Rectal smooth muscle tissue (tissue), 1 donor: Measurements from ENCODE around the gene FSTL5.

Source experiments
- H3K27ac ChIP-seq: one replicate; pipeline ENCODE4 v1.7.0; 2013; ENCODE audit warnings: low read depth, low read length, inconsistent platforms
- H3K27me3 ChIP-seq: one replicate; pipeline ENCODE4 v1.7.0; 2013; ENCODE audit warnings: low read length; ENCODE audit not compliant: control insufficient read depth, insufficient read depth
- H3K36me3 ChIP-seq: one replicate; pipeline ENCODE4 v1.7.0; 2013; ENCODE audit warnings: low read length; ENCODE audit not compliant: control insufficient read depth, insufficient read depth
- H3K4me1 ChIP-seq: one replicate; pipeline ENCODE4 v1.7.0; 2013; ENCODE audit warnings: low read length; ENCODE audit not compliant: control insufficient read depth, insufficient read depth
- H3K4me3 ChIP-seq: one replicate; pipeline ENCODE4 v1.7.0; 2013; ENCODE audit warnings: low read length
- H3K9ac ChIP-seq: one replicate; pipeline ENCODE4 v1.7.0; 2013; ENCODE audit warnings: low read length

The FSTL5 gene

DNA sequence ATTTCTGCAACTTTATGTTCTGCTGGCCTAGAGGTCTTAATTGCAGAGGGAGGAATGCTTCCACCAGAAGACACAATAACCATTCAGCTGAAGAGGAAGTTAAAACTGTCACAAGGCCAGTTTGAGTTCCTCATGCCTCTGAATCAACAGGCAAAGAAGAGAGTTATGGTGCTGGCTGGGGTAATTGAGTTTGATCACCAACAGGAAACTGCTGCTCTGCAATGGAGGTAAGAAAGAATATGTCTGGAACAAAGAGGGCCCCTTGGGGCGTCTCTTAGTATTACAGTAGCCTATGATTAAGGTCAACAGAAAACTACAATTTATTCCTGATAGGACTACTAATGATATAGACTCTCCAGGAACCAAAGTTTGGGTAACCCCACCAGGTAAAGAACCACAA is 744.0 kb downstream of the FSTL5 start:
- Histone ChIP-seq H3K27me3 (no peaks in the 10 kb centered on the region), H3K4me1 (no peaks in the 10 kb centered on the region), H3K9ac (no peak overlapping the region), H3K27ac (no peak overlapping the region), H3K4me3 (no peak overlapping the region), H3K36me3 (no peaks in the 10 kb centered on the region)

DNA sequence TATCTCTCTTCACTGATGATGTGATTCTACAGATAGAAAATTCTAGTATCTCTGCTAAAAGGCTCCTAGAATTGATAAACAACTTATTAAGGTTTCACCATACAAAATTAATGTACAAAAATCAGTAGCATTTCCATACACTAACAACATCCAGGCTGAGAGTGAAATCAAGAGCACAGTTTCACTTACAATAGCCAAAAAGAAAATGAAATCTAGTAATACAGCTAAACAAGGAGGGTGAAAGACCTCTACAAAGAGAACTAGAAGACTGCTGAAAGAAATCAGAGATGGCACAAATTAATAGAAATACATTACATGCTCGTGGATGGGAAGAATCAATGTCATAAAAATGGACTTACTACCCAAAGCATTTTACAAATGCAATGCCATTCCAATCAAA is 751.9 kb downstream of the FSTL5 start:
- H3K27me3 ChIP-seq = no peaks in the 10 kb centered on the region
- H3K9ac ChIP-seq = no peak overlapping the region
- no peaks in the 10 kb centered on the region for H3K36me3 ChIP-seq
- no peaks in the 10 kb centered on the region for H3K4me1 ChIP-seq
- H3K27ac ChIP-seq = no peak overlapping the region
- H3K4me3 ChIP-seq = no peak overlapping the region

DNA sequence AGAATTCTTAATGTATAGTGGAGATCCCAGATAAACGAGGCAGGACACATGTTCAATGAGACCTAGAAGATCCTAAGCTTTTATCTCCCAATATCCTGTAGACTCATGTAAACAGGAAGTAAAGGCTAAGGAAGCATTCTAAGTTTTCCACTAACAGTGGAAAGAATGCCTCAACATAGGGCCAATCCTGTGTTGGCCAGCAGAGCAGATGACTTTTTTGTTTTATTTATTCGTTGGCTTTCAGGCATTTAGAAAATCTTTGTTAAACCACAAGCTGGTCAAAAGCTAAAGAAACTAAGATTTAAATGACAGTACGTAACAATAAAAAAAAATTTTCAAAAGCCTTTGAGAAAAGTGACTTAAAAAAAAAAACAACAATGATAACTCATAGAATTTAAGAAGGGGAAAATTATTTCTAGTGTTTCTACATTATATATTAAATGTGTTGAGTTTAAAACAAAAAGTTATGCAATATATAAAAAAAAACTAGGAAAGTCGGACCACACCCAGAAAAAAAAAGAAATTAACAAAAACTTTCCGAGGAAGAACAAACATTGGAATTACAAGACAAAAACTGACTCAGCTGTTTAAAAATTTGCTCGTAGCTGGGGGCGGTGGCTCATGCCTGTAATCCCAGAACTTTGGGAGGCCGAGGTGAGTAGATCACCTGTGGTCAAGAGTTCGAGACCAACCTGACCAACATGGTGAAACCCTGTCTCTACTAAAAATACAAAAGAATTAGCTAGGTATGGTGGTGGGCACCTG is 759.3 kb downstream of the FSTL5 start:
- no peak overlapping the region for H3K27ac ChIP-seq
- no peaks in the 10 kb centered on the region for H3K36me3 ChIP-seq
- no peaks in the 10 kb centered on the region for H3K27me3 ChIP-seq
- no peak overlapping the region for H3K9ac ChIP-seq
- H3K4me3 ChIP-seq = no peak overlapping the region
- no peaks in the 10 kb centered on the region for H3K4me1 ChIP-seq

DNA sequence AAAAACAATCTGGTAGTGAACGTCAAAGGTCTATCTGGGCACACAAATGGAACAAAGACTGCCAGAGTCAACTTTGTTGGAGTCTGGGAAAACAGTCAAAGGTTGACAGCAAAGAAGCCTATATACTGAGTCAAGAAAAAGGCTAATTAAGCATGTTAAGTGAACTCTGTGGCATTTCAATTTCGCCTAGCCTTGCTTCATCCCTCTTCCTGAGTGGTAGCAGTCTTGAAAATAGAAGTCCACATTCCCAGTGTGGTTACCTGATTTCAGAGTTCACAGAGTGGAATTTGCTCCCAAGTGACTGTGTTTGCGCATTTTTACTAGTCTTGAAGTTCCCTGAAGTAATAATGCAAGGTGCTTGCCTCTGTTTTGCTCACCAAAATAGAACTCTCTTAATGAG is 760.0 kb downstream of the FSTL5 start:
- no peaks in the 10 kb centered on the region for H3K36me3 ChIP-seq
- no peak overlapping the region for H3K9ac ChIP-seq
- H3K27ac ChIP-seq = no peak overlapping the region
- no peaks in the 10 kb centered on the region for H3K4me1 ChIP-seq
- no peak overlapping the region for H3K4me3 ChIP-seq
- no peaks in the 10 kb centered on the region for H3K27me3 ChIP-seq

DNA sequence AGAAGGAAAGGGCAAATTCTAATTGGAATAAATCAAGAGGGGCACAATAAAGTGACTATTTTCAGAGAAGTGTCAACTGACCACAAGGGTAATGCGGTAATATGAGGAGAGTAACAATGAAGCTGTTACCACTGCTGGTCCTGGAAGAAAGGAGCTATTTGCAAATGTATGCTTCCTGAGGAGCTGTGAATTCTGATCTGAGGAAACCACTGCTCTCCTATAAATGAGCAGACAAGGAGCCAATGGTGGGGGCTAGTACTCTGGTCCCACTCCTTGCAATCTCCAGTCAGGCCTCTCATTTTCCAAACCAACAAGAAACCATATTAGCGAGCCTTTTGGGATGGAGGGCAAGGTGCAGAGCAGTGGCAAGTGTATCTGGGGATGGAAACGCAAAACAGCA is 770.2 kb downstream of the FSTL5 start:
- Histone ChIP-seq H3K36me3 (no peaks in the 10 kb centered on the region), H3K27ac (no peak overlapping the region), H3K27me3 (no peaks in the 10 kb centered on the region), H3K4me3 (no peak overlapping the region), H3K4me1 (no peaks in the 10 kb centered on the region), H3K9ac (no peak overlapping the region)

DNA sequence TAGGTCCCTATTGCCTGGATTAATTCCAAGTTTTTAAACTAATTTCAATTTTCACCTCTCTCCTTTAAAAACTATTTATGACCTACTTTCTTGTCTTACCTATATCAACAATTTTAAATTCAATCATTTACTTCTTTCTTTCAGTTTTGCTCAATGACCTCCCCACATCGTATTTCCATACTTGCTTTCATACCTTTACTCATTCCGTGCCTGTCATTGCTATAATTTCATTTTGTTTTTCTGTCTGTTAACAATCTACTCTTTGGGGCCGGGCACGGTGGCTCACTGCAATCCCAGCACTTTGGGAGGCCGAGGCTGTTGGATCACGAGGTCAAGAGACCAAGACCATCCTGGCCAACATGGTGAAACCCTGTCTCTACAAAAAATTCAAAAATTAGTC is 781.1 kb downstream of the FSTL5 start:
- Histone ChIP-seq H3K27me3 (no peaks in the 10 kb centered on the region), H3K36me3 (no peaks in the 10 kb centered on the region), H3K9ac (no peak overlapping the region)

DNA sequence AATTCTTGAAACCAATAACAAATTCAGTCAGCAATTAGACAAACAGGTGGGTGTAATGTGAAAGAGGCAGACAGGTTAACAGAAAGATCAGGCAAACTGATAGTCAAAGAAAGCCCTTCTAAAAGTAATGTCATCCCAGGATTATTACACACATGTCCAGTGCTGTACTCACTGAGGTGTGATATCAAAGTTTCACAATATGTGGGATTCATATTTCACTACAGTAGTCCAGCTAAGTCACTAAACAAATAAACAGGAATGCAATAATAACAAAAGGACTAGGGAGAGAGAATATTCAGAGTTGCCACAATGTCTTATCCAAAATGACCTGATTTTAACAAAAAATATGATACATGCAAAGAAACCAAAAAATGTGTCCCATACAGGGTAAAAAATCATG is 787.5 kb downstream of the FSTL5 start:
- no peaks in the 10 kb centered on the region for H3K27me3 ChIP-seq
- no peak overlapping the region for H3K27ac ChIP-seq
- no peak overlapping the region for H3K9ac ChIP-seq
- no peaks in the 10 kb centered on the region for H3K4me1 ChIP-seq
- no peaks in the 10 kb centered on the region for H3K36me3 ChIP-seq
- H3K4me3 ChIP-seq = no peak overlapping the region

More for the DNA sequence above, 781.1 kb downstream of the FSTL5 start:
- H3K4me3 ChIP-seq = no peak overlapping the region
- no peaks in the 10 kb centered on the region for H3K4me1 ChIP-seq
- H3K27ac ChIP-seq = no peak overlapping the region

DNA sequence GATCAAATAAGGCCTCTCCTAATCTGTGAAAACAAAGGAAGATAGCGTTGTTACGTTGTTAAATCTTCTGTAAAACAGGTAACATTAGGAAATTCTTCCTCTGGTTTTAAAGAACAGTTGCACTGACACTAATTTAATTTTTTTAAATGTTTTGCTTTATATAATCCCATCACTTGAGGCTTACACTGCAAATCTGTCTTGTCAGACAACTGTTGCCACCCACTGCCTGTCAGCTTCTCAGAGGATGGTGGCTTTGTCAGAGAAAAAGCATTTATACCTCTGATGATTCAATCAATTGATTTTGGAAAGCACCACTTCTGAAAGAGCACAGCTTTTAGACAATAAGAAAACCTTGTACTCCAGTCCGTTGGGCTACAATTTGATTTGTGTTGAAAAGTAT is 799.1 kb downstream of the FSTL5 start:
- H3K9ac ChIP-seq = no peak overlapping the region
- H3K27ac ChIP-seq = no peak overlapping the region
- no peaks in the 10 kb centered on the region for H3K4me1 ChIP-seq
- H3K27me3 ChIP-seq = no peaks in the 10 kb centered on the region
- H3K36me3 ChIP-seq = no peaks in the 10 kb centered on the region
- no peak overlapping the region for H3K4me3 ChIP-seq

DNA sequence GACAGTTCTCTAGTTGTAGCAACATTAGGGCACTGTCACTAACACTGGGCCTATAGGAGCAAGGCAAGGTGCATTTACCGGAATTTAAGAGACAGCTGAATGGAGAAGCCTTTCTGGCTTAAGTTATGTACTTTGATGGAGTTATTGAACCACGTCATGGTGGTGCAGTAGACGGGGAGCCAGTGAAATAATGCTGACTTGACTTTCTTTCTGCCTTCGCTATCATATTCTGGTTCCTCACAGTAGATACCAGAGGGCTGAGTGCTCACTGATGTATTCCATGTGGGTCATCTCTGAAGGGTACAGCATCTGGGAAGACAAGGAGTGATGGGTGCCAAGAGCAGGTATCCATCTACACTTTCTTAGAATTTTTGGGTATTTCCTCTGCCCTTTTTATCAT is 802.8 kb downstream of the FSTL5 start:
- Histone ChIP-seq H3K4me3 (no peak overlapping the region), H3K27me3 (no peaks in the 10 kb centered on the region), H3K36me3 (no peaks in the 10 kb centered on the region), H3K9ac (no peak overlapping the region), H3K4me1 (no peaks in the 10 kb centered on the region), H3K27ac (no peak overlapping the region)

DNA sequence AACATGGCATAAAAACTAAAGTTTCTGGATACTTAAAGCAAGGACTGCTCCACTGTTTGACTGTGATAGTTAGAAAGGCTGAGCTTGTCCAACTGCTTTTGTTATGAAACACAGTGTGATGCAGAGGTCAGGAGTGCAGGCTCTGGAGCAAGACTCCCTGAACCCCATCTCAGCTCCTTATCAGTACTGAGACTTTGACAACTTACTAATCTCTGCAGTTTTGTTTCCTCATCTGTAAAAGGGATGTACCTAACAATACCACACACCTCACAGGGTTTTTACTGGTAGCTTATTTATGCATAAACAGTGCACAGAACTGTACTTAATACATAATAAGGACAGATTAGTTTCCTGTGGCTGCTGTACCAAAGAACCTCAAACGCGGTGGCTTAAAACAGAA is 804.3 kb downstream of the FSTL5 start:
- Histone ChIP-seq H3K4me3 (no peak overlapping the region), H3K27me3 (no peaks in the 10 kb centered on the region), H3K36me3 (no peaks in the 10 kb centered on the region), H3K9ac (no peak overlapping the region), H3K27ac (no peak overlapping the region), H3K4me1 (no peaks in the 10 kb centered on the region)

DNA sequence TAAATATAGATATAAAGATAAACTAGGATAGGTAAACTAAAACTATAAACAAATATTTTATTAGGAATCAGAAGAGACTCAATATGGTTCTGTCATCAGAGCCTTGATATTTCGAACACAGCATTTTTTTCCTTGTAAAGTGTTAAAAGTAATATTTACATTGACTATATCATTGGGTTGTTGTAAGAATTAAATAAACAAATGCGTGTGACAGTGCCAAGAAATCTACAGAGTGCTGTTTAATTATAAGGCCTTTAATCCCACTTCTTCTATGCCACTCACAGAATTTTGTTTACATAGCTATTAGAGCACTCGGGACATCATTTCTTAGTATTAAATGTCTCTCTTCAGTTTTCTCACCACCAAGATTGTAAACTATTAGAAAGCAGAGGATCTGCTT is 807.4 kb downstream of the FSTL5 start:
- Histone ChIP-seq H3K9ac (no peak overlapping the region), H3K36me3 (no peaks in the 10 kb centered on the region), H3K4me1 (no peaks in the 10 kb centered on the region), H3K27ac (no peak overlapping the region), H3K27me3 (no peaks in the 10 kb centered on the region), H3K4me3 (no peak overlapping the region)

DNA sequence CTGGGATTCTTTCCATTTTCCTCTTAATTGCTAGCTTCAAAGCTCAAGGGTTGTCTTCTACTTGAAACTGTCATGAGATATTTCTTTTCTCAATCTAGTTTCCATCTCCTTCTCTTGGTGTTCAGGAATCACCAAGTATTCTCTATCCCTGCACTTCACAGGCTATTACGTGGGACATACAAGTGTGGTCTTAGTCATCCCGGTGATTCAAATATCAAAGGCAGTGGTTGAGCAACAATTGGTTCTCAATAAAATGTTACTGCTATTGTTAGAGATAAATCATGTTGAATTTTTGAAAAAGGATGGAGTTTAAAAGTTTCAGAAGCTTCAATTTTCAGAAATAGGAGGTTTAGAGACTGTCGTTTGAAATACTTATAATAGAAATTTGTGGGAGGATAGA is 812.9 kb downstream of the FSTL5 start:
- Histone ChIP-seq H3K4me3 (no peak overlapping the region), H3K36me3 (no peaks in the 10 kb centered on the region), H3K4me1 (no peaks in the 10 kb centered on the region), H3K9ac (no peak overlapping the region), H3K27me3 (no peaks in the 10 kb centered on the region), H3K27ac (no peak overlapping the region)

DNA sequence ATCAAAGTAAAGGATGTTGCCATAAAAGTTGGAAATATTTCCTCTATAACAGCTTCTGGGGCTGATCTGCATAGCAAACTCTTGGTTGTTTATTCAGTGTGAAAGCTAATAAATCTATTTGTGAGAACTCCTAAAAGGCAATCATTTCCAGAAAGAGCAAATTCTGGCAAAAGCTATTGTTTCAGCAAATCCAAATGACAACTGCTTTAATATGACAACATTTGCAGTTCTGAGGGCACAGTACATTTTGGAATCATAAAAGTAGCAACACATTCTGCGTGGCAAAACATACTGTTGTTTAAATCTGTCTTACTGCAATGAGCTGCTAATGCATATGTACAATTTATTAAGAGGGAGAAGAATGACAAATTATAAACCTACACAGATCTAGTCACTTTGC is 818.1 kb downstream of the FSTL5 start:
- no peaks in the 10 kb centered on the region for H3K27me3 ChIP-seq
- no peak overlapping the region for H3K27ac ChIP-seq
- H3K9ac ChIP-seq = no peak overlapping the region
- no peaks in the 10 kb centered on the region for H3K4me1 ChIP-seq
- no peaks in the 10 kb centered on the region for H3K36me3 ChIP-seq
- H3K4me3 ChIP-seq = no peak overlapping the region
